AG08396 (cell line): ENCODE measurements around the gene IQCF2.
"Not testable (repeated sequence)": the region's sequence is repeated elsewhere in the genome, so short reads cannot be mapped to it uniquely, and the experiment has no call there.

Experiments used
- DNase-seq: peaks from one replicate; pipeline ENCODE4 v3.0.0; 2012; ENCODE audit warnings: low spot score, mixed read lengths

IQCF2 gene

GRCh38 chr3:51860703-51861665 lies at the start of gene IQCF2:
IQCF2 (plus strand) TSS chr3:51861615; CDS start chr3:51861667, 52 bp downstream.
- no peak for DNase-seq

DNA sequence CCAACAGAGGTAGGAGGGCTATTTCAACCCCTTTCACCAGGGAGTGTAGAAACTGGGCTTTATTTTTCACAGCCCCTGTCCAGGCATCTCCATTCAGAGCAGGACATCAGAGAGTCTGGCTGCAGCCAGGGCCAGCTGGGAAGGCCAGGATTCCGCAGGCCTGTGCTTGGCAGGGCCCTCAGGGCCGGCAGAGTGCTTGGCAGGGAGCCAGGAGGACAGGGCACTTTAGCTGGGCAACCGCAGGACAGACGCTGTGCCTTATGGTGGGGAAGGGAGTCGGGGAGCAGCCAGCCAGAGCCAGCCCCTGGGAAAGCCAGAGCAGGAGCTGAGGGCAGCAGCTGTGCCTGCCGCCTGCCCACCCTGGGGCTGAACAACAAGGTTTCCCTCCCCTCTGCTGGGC lies 47.9 kb upstream of the IQCF2 start:
- DNase-seq: no peak

GRCh38 chr3:51814034-51814433 lies 47.4 kb upstream of the IQCF2 start:
- no peak for DNase-seq

DNA sequence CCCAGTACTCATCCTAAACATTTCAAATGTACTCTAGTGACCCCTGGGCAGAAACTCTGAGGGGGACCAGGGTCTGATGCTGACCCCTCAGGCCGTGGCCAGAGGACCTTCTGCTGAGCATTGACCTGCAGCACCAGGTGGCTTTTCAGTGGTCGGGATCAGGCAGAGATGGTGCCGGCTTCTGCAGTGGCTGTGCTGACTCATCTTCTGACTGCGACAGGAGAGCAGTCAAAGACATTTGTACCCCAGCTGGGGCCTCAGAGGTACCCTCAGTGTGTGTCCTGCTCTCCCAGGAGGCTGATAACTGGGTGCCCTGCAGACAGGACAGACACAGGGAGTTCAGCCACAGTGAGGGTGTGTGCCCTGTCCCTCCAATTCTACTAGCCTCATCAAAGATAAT lies 45.8 kb upstream of the IQCF2 start:
- DNase-seq: no peak

GRCh38 chr3:51816723-51817122 lies 44.7 kb upstream of the IQCF2 start:
- no peak for DNase-seq

- no peak for DNase-seq
These were observed 44.0 kb upstream of the IQCF2 start for GRCh38 chr3:51817375-51817774.

- DNase-seq: no peak
These were observed 42.3 kb upstream of the IQCF2 start for GRCh38 chr3:51819151-51819550.

DNA sequence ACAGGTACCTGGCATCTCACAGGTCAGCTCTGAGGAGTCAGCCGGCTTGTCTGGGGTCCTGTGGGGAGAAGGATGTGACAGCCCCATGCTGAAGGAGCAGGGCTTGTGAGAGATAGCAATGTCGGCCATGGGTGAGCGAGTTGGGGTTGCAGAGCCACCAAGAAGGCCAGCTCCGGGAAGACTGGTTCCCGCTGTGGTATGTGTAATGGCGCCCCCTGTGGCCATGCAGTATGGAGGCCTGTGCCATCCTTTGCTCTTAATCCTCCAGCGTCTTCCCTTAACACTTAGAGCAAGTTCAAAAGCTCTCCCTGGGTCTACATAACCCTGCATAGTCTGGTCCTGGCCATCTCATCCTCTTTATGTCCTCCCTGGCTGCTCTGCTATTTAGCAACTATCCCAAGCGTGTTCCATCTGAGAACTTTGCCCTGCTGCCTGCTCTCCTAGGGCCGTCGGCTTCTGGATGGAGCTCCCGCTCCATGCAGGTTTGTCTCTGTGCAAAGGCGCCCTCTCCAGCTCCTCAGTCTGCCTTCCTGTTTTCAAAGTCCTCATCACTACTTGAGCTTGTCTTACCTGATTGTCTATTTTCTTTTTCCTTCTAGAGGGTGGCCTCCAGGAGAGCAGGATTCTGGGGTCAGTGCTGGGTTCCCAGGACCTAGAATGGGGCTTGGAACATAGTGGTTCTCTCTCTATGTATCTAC lies 41.6 kb upstream of the IQCF2 start:
- DNase-seq: no peak

DNA sequence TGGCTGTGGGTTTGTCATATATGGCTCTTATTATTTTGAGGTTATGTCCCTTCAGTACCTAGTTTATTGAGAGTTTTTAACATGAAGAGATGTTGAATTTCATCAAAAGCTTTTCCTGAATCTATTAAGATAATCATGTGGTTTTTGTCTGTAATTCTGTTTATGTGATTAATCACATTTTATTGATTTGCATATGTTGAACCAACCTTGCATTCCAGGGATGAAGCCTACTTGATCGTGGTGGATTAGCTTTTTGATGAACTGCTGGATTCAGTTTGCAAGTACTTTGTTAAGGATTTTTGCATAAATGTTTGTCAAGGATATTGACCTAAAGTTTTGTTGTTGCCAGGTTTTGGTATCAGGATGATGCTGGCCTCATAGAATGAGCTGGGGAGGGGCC lies 33.1 kb upstream of the IQCF2 start:
- no peak for DNase-seq

DNA sequence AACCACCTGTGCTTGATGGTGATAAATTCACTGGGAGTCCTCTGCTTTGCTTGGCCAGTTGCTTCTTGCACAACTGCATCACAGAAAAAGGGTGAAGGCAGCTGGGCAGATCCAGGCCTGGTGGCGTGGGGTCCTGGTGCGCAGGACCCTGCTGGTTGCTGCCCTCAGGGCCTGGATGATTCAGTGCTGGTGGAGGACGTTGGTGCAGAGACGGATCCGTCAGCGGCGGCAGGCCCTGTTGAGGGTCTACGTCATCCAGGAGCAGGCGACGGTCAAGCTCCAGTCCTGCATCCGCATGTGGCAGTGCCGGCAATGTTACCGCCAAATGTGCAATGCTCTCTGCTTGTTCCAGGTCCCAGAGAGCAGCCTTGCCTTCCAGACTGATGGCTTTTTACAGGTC lies 31.1 kb upstream of the IQCF2 start:
- no peak for DNase-seq

GRCh38 chr3:51830836-51831385 lies 30.5 kb upstream of the IQCF2 start:
- DNase-seq: no peak

- no peak for DNase-seq
These were observed 24.8 kb upstream of the IQCF2 start for GRCh38 chr3:51836606-51837005.

DNA sequence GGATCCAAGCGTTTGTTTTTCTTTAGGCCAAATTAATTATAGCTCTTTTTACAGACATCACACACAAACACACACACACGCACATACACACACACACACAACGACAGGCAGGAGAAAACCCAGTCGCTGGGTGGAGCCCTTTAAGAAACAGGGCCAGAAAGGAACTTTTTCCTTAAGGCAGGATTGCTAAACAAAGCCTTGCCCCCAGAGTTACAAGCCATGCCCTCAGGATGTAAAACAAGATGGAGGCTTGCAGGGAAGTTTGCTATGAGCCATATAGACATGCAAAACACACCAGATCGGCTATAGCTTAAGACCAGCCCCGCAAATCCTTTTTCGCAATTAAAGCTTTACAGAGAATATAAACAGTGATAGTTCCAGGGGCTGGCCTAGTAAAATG lies 16.3 kb upstream of the IQCF2 start:
- no peak for DNase-seq

- not testable (repeated sequence) for DNase-seq
These were observed 6.0 kb upstream of the IQCF2 start for GRCh38 chr3:51855411-51855810.

DNA sequence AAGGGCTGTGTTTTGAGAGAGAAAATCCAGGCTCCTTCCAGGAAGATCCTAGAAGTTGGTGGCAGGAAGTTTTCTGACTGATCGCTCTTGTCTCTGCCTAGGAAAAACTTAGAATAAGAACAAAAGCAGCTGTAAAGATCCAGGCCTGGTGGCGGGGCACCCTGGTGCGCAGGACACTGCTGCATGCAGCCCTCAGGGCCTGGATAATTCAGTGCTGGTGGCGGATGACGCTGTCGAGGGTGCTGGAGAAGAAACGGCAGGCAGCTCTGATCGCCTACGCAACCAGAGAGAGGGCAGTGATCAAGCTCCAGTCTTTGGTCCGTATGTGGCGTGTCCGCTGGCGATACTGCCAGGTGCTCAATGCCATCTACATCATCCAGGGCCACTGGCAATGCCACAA lies 1.5 kb downstream of the IQCF2 start:
- DNase-seq: no peak

DNA sequence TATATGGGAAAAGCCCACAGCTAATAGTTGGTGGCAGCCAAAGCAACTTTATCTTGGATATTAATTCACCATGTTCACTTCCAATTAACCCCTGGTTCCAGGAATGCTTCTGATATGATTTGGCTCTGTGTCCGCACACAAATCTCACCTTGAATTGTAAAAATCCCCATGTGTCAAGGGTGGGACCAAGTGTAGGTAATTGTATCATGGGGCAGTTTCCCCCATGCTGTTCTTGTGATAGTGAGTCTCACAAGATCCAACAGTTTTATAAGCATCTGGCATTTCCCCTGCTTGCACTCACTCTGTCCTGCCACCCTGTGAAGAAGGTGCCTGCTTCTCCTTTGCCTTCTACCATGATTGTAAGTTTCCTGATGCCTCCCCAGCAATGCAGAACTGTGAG lies 7.5 kb downstream of the IQCF2 start:
- DNase-seq: not testable (repeated sequence)

DNA sequence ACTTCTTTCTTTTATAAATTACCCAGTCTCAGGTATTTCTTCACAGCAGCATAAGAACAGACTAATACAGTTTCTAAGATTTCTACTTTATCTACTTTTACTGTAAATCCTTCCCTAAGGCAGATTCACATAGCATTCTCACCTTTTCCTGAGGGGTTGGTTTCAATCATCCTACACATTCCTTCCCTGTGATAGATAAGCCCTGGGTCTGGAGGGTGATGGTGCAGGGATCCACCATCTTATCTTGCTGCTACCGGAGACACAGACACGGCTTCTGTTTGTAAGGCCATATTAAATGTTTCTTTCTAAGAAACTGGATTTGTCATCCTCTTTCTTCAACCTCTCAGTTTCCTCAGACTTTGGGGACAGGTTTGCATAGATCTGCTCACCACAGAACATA lies 7.9 kb downstream of the IQCF2 start:
- no peak for DNase-seq

DNA sequence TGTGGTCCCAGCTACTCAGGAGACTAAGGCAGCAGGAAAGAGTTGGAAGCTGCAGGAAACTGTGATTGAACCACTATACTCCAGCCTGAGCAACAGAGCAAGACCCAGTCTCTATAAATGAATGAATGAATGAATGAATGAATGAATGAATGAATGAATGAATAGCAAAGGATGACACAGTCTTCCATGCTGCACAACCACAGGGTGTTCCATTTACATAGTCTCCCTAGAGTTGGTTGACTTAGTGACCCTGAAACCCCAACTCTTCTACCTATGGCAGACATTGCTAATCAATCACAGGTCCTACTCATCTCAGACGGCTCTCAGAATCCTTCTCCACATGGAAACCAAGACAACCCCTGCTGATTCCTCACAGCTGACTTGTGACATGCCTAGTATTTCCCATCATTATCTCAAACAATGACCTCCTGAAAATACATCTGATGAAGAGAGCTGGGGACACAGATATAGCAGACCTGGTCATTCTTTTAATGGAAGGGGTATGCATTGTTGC lies 11.9 kb downstream of the IQCF2 start:
- DNase-seq: no peak

DNA sequence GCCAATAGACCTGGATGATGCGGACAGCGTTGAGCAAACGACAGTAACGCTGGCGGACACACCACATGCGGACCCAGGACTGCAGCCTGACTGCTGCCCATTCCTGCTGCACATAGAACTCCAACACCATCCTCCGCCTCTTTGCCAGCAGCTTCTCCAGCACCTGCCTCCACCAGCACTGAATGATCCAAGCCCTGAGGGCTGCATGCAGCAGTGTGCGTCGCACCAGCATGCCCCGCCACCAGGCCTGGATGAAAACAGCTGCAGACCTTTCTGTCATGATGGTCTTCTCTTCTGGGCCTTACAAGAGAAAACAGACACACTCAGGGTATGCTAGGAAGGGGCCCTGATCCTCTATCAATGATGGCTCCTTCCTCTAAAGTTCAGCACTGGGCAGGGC lies 12.5 kb downstream of the IQCF2 start:
- DNase-seq: no peak

- DNase-seq: no peak
These were observed 13.0 kb downstream of the IQCF2 start for GRCh38 chr3:51874411-51874810.

- DNase-seq: no peak
These were observed 13.5 kb downstream of the IQCF2 start for GRCh38 chr3:51874889-51875288.

GRCh38 chr3:51875501-51875900 lies 14.1 kb downstream of the IQCF2 start, which contains the start of gene IQCF5:
IQCF5 (minus strand) TSS chr3:51875601; CDS start chr3:51875531, 70 bp downstream.
- no peak for DNase-seq

- DNase-seq: no peak
These were observed 14.8 kb downstream of the IQCF2 start for GRCh38 chr3:51876186-51876585.
